ENCODE data around the gene ELAC2. TPM values are rescaled to one million over a fixed set of nuclear protein-coding genes. Genes with fewer than 3 reads are reported as not detected.

Gene ELAC2
- polyA plus RNA-seq, result 8.5 and 27.5 TPM in 2 replicates

GRCh38 chr17:13017655-13018459 lies at the start of gene ELAC2:
ELAC2 (minus strand) TSS chr17:13018027; CDS start chr17:13017947, 80 bp downstream.

Other genes starting within 250 kb of the ELAC2 start
- gene ARHGAP44, start 228.5 kb downstream of the ELAC2 start, polyA plus RNA-seq, result 6.2 and 8.2 TPM in 2 replicates